Measurements from ENCODE around the gene MED19. TPM values are rescaled to one million over a fixed set of nuclear protein-coding genes. Genes with fewer than 3 reads are reported as not detected.

Gene MED19
- total and polyA plus RNA-seq, 2 donors = 13.3 to 19.4 TPM

DNA sequence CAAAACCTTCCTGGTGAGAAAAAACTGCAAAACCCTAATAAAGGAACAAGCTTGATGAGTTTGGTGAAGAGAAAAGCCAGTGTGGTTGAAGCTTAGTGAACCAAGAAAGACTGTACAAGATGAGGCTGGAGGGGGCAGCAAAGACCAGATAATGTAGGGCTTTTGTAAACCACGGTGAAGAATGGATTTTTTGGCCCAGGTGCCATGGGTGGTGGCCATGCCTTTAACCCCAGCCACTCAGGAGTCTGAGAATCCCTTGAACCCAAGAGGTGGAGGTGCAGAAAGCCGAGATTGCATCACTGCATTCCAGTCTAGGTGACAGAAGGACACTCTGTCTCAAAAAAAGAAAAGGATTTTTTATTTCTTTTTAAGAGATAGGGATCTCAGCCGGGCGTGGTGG, 49.1 kb downstream of the MED19 start:
- H3K36me3 ChIP-seq (ENCODE audit: control insufficient read depth in 2 of 2, insufficient read depth in 2 of 2, low read length in 1 of 2) = peaks cover 31 to 33% of the 10 kb centered on the region in 2 donors
- 82% methylated on average over 4 of the region's 4 CpGs for WGBS
- DNase-seq (ENCODE audit: low read depth in 6 of 9, low spot score in 9 of 9) = no peak
- no peaks in the 10 kb centered on the region for H3K27me3 ChIP-seq (ENCODE audit: control insufficient read depth in 2 of 2, insufficient read depth in 1 of 2, low read length in 1 of 2)
- no peak overlapping the region for H3K4me3 ChIP-seq (ENCODE audit: low read length in 2 of 2)
- H3K9me3 ChIP-seq (ENCODE audit: control insufficient read depth in 2 of 2, insufficient read depth in 1 of 2, low read length in 1 of 2) = no peaks in the 10 kb centered on the region
- no peak overlapping the region for H3K27ac ChIP-seq (ENCODE audit: low read depth in 1 of 2, low read length in 1 of 2)
- H3K4me1 ChIP-seq (ENCODE audit: control insufficient read depth in 2 of 2, insufficient read depth in 2 of 2, low read length in 2 of 2) = peaks cover 3 to 13% of the 10 kb centered on the region in 2 donors

DNA sequence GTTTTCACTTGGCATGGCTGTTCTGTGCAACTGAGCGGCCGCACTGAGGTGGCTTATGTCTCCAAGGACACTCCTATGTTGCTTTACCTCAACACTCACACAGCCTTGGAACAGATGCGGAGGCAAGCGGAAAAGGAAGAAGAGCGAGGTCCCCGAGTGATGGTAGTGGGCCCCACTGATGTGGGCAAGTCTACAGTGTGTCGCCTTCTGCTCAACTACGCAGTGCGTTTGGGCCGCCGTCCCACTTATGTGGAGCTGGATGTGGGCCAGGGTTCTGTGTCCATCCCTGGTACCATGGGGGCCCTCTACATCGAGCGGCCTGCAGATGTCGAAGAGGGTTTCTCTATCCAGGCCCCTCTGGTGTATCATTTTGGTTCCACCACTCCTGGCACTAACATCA, 52.3 kb downstream of the MED19 start:
- H3K9me3 ChIP-seq (ENCODE audit: control insufficient read depth in 2 of 2, insufficient read depth in 1 of 2, low read length in 1 of 2) = no peaks in the 10 kb centered on the region
- no peak overlapping the region for H3K27ac ChIP-seq (ENCODE audit: low read depth in 1 of 2, low read length in 1 of 2)
- peaks cover 31 to 33% of the 10 kb centered on the region in 2 donors for H3K36me3 ChIP-seq (ENCODE audit: control insufficient read depth in 2 of 2, insufficient read depth in 2 of 2, low read length in 1 of 2)
- peaks cover 7 to 16% of the 10 kb centered on the region in 2 donors for H3K4me1 ChIP-seq (ENCODE audit: control insufficient read depth in 2 of 2, insufficient read depth in 2 of 2, low read length in 2 of 2)
- no peak for DNase-seq (ENCODE audit: low read depth in 6 of 9, low spot score in 9 of 9)
- no peak overlapping the region for H3K4me3 ChIP-seq (ENCODE audit: low read length in 2 of 2)
- 97% methylated on average over 14 of the region's 14 CpGs for WGBS
- no peaks in the 10 kb centered on the region for H3K27me3 ChIP-seq (ENCODE audit: control insufficient read depth in 2 of 2, insufficient read depth in 1 of 2, low read length in 1 of 2)

DNA sequence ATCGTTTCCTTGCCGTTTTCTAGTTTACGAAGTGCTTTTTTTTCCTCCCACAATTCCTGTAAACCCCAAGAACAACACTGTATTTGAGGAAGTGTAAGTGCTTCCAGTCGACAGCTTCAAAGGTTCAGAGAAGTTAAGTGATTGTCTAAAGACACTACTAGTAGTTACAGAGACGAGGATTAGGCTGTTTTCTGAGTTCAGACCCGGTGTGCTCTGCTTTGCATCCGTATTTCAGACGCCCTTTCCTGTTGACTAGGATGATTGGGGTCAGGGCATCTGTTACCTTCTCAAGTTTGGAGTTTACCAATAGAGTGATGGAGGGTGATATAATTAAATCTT, 54.0 kb downstream of the MED19 start:
- under 1% methylated on average over 8 of the region's 8 CpGs for WGBS
- Histone ChIP-seq H3K4me1 (ENCODE audit: control insufficient read depth in 2 of 2, insufficient read depth in 2 of 2, low read length in 2 of 2) (peaks cover 7 to 16% of the 10 kb centered on the region in 2 donors), H3K36me3 (ENCODE audit: control insufficient read depth in 2 of 2, insufficient read depth in 2 of 2, low read length in 1 of 2) (peaks cover 31 to 33% of the 10 kb centered on the region in 2 donors), H3K9me3 (ENCODE audit: control insufficient read depth in 2 of 2, insufficient read depth in 1 of 2, low read length in 1 of 2) (no peaks in the 10 kb centered on the region), H3K27me3 (ENCODE audit: control insufficient read depth in 2 of 2, insufficient read depth in 1 of 2, low read length in 1 of 2) (no peaks in the 10 kb centered on the region), H3K4me3 (ENCODE audit: low read length in 2 of 2) (peak overlapping the region; percentile 70 to 88), H3K27ac (ENCODE audit: low read depth in 1 of 2, low read length in 1 of 2) (peak overlapping the region; percentile 61 to 79)
- DNase-seq (ENCODE audit: low read depth in 6 of 9, low spot score in 9 of 9) = no peak

GRCh38 chr11:57657194-57658022, 54.6 kb downstream of the MED19 start, which contains the start of gene CLP1:
Gene CLP1, plus strand, starts transcription at chr11:57657762. Its CDS starts 1,715 bp downstream, at chr11:57659477.
- Histone ChIP-seq H3K27ac (ENCODE audit: low read depth in 1 of 2, low read length in 1 of 2) (peak within 1 kb of the TSS; percentile 77 to 79), H3K9me3 (ENCODE audit: control insufficient read depth in 2 of 2, insufficient read depth in 1 of 2, low read length in 1 of 2) (no peaks in the 10 kb centered on the region), H3K4me1 (ENCODE audit: control insufficient read depth in 2 of 2, insufficient read depth in 2 of 2, low read length in 2 of 2) (peaks cover 7 to 16% of the 10 kb centered on the region in 2 donors), H3K27me3 (ENCODE audit: control insufficient read depth in 2 of 2, insufficient read depth in 1 of 2, low read length in 1 of 2) (no peaks in the 10 kb centered on the region), H3K36me3 (ENCODE audit: control insufficient read depth in 2 of 2, insufficient read depth in 2 of 2, low read length in 1 of 2) (peaks cover 27% of the 10 kb centered on the region in 2 donors), H3K4me3 (ENCODE audit: low read length in 2 of 2) (peak within 1 kb of the TSS; percentile 70 to 88)
- WGBS = under 1% methylated on average over 45 of the region's 45 CpGs
- DNase-seq (ENCODE audit: low read depth in 6 of 9, low spot score in 9 of 9) = peak; percentile 97 to 100 (median 99)

GRCh38 chr11:57656885-57657193, 55.2 kb downstream of the MED19 start:
- Histone ChIP-seq H3K4me1 (ENCODE audit: control insufficient read depth in 2 of 2, insufficient read depth in 2 of 2, low read length in 2 of 2) (peaks cover 7 to 16% of the 10 kb centered on the region in 2 donors), H3K36me3 (ENCODE audit: control insufficient read depth in 2 of 2, insufficient read depth in 2 of 2, low read length in 1 of 2) (peaks cover 22% of the 10 kb centered on the region in 2 donors), H3K4me3 (ENCODE audit: low read length in 2 of 2) (peak overlapping the region; percentile 70 to 88), H3K27ac (ENCODE audit: low read depth in 1 of 2, low read length in 1 of 2) (peak overlapping the region; percentile 72 to 77), H3K9me3 (ENCODE audit: control insufficient read depth in 2 of 2, insufficient read depth in 1 of 2, low read length in 1 of 2) (no peaks in the 10 kb centered on the region), H3K27me3 (ENCODE audit: control insufficient read depth in 2 of 2, insufficient read depth in 1 of 2, low read length in 1 of 2) (no peaks in the 10 kb centered on the region)
- 32% methylated on average over 5 of the region's 5 CpGs for WGBS
- no peak for DNase-seq (ENCODE audit: low read depth in 6 of 9, low spot score in 9 of 9)

Other genes with a start within 250 kb of the MED19 start
- gene SLC43A1, start 196.5 kb downstream of the MED19 start, total RNA-seq = 2.3 TPM
- gene SLC43A1, start 196.5 kb downstream of the MED19 start, polyA plus RNA-seq = 5.1 TPM
- 46.3 TPM for gene TIMM10, start 181.5 kb downstream of the MED19 start, total RNA-seq
- 49.3 TPM for gene TIMM10, start 181.5 kb downstream of the MED19 start, polyA plus RNA-seq
- gene SMTNL1, start 174.6 kb downstream of the MED19 start, total RNA-seq = 0.05 TPM
- gene SMTNL1, start 174.6 kb downstream of the MED19 start, polyA plus RNA-seq = 0.05 TPM
- 119 TPM for gene UBE2L6, start 144.5 kb downstream of the MED19 start, total RNA-seq
- 98.7 TPM for gene UBE2L6, start 144.5 kb downstream of the MED19 start, polyA plus RNA-seq
- 9.8 TPM for gene SERPING1, start 114.5 kb downstream of the MED19 start, total RNA-seq
- 164 TPM for gene SERPING1, start 114.5 kb downstream of the MED19 start, polyA plus RNA-seq
- gene YPEL4, start 62.3 kb downstream of the MED19 start, total RNA-seq = 0.94 TPM
- gene YPEL4, start 62.3 kb downstream of the MED19 start, polyA plus RNA-seq = 5.9 TPM
- gene CLP1, start 54.5 kb downstream of the MED19 start, total RNA-seq = 22.0 TPM
- 13.6 TPM for gene CLP1, start 54.5 kb downstream of the MED19 start, polyA plus RNA-seq
- gene ZDHHC5, start 44.1 kb downstream of the MED19 start, total RNA-seq = 17.4 TPM
- 21.0 TPM for gene ZDHHC5, start 44.1 kb downstream of the MED19 start, polyA plus RNA-seq
- gene TMX2, start 378 bp upstream of the MED19 start, total RNA-seq = 60.2 TPM
- 61.4 TPM for gene TMX2, start 378 bp upstream of the MED19 start, polyA plus RNA-seq
- gene SELENOH, start 29.3 kb upstream of the MED19 start, total RNA-seq = 206 TPM
- gene SELENOH, start 29.3 kb upstream of the MED19 start, polyA plus RNA-seq = 198 TPM
- under 0.01 TPM for gene BTBD18, start 39.6 kb upstream of the MED19 start, total RNA-seq
- 0.02 TPM for gene BTBD18, start 39.6 kb upstream of the MED19 start, polyA plus RNA-seq
- gene CTNND1, start 49.6 kb upstream of the MED19 start, total RNA-seq = 38.6 TPM
- 34.9 TPM for gene CTNND1, start 49.6 kb upstream of the MED19 start, polyA plus RNA-seq

Data from thymus (tissue), 11 donors.